Stimulated activated memory B cell treated with anti-CD40 and anti-IgM and Interleukin-4, amounts not matched to agents 10 μg/mL and 1 μg/mL and 100 μg/mL, for 72 hours (primary cell): Measurements from ENCODE around the gene CLIC5.

Experiments
- ATAC-seq: fragments of 150-1000 bp; cut with Tn5 transposase; 2 replicates; pipeline ENCODE4 v1.10.0; 2021
- H3K27ac Mint-ChIP-seq: one replicate; pipeline ENCODE4 v1.8.0; 2022; ENCODE audit warnings: mild to moderate bottlenecking, mixed read lengths
- H3K27me3 Mint-ChIP-seq: one replicate; pipeline ENCODE4 v1.8.0; 2022; ENCODE audit warnings: mixed read lengths
- H3K36me3 Mint-ChIP-seq: one replicate; pipeline ENCODE4 v1.8.0; 2022; ENCODE audit warnings: mixed read lengths
- H3K4me1 Mint-ChIP-seq: one replicate; pipeline ENCODE4 v1.8.0; 2022; ENCODE audit warnings: mixed read lengths
- H3K4me3 Mint-ChIP-seq: one replicate; pipeline ENCODE4 v1.8.0; 2022; ENCODE audit warnings: mild to moderate bottlenecking, moderate library complexity, mixed read lengths
- H3K9me3 Mint-ChIP-seq: one replicate; pipeline ENCODE4 v1.8.0; 2022; ENCODE audit warnings: mixed read lengths

Gene CLIC5

DNA sequence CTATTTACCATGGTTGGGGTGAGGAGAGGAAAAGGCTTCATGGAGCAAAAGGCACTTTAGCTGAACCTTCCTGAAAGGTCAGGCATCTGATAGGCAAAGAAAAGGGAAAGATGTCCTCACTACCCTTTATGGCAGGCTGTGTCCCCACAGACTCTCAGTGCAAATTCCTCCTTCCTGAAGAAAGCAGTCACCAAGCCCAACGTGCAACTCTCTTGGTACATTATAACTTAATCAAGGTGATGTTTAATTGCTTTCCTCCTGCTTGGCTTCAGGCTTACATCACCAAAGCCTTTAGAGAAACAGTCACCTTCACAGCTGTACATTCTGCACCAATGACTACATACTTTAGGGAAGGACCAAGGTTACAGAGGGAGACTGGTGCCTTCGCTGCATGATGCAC lies 2.1 kb upstream of the CLIC5 start:
- no peaks in the 10 kb centered on the region for H3K27me3 Mint-ChIP-seq
- no peak overlapping the region for H3K4me3 Mint-ChIP-seq
- H3K4me1 Mint-ChIP-seq: peaks cover 17% of the 10 kb centered on the region
- ATAC-seq: no peak
- H3K9me3 Mint-ChIP-seq: peaks cover 4% of the 10 kb centered on the region
- no peaks in the 10 kb centered on the region for H3K36me3 Mint-ChIP-seq
- H3K27ac Mint-ChIP-seq: no peak overlapping the region

DNA sequence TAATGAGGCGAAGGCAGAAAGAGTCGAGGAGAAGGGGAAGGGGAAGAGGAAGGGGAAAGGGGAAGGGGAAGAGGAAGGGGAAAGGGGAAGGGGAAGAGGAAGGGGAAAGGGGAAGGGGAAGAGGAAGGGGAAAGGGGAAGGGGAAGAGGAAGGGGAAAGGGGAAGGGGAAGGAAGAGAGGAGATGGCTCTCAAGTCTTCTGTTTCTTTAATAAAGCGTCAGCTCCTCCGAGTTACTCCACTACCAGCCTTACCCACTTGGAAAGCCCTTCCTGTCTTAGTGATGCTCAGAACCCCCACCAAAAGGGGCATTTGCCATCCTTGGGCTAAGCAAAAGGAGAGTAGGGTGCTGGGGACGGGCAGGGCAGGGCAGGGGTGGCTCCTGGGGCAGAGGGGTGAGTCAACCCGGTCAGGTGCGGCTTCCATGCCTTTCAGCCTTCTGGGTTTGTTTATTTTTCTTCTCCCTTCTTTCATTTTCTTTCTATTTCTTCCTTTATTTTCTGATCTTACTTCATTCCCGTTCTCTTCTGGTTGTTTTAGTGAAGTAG lies 476 bp upstream of the CLIC5 start:
- H3K4me3 Mint-ChIP-seq: peak overlapping the region; percentile 44
- H3K27me3 Mint-ChIP-seq: no peaks in the 10 kb centered on the region
- H3K9me3 Mint-ChIP-seq: peaks cover 4% of the 10 kb centered on the region
- H3K36me3 Mint-ChIP-seq: no peaks in the 10 kb centered on the region
- no peak for ATAC-seq
- peaks cover 31% of the 10 kb centered on the region for H3K4me1 Mint-ChIP-seq
- H3K27ac Mint-ChIP-seq: peak overlapping the region; percentile 80

- Mint-ChIP-seq H3K4me3 (peak overlapping the region; percentile 94), H3K27ac (peak overlapping the region; percentile 80), H3K4me1 (peaks cover 42% of the 10 kb centered on the region), H3K27me3 (no peaks in the 10 kb centered on the region), H3K9me3 (peaks cover 4% of the 10 kb centered on the region), H3K36me3 (no peaks in the 10 kb centered on the region)
- ATAC-seq: no peak
Measured at GRCh38 chr6:46014511-46015118, 1.0 kb downstream of the CLIC5 start.

DNA sequence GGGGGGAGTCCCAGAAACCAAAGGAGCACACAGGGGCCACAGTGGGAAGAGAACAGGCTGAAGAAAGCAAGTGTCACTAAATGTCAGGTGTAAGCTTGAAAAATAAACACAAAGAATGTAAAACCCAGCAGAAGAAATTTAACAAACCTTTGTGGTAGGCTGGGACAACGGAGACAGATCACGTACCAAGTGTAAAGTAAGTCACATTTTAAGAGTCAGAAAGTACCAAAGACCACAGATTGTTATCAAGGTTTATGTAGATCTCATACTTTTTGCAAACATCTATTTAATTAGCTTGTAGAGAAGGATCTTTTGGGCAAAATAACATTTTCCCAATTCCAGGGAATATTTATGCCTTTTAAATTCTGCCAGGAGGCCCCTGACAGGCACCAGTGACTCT lies 1.6 kb downstream of the CLIC5 start:
- Mint-ChIP-seq H3K36me3 (no peaks in the 10 kb centered on the region), H3K27ac (peak overlapping the region; percentile 80), H3K9me3 (peaks cover 4% of the 10 kb centered on the region), H3K4me1 (peaks cover 42% of the 10 kb centered on the region), H3K4me3 (no peak overlapping the region), H3K27me3 (no peaks in the 10 kb centered on the region)
- no peak for ATAC-seq

DNA sequence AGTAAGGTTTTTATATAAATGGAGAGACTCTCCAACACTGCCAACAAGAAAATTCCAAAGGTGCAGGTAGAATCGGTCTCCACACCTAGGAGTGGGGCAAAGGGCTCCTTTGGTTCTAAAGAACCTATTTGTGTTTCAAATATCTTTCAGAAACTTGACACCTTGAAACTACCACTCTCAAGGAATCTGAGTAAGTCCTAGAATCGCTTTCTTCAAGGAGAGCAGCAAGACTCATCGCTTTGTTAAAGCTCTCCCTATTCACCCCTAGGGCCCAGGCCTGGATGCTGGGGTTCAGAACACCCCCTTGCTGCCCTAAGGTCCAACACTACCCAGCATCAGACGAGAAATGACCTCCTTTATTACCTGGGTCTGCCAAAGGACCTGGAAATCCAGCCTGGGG lies 2.0 kb downstream of the CLIC5 start:
- Mint-ChIP-seq H3K36me3 (no peaks in the 10 kb centered on the region), H3K27me3 (no peaks in the 10 kb centered on the region), H3K27ac (peak overlapping the region; percentile 80), H3K9me3 (peaks cover 4% of the 10 kb centered on the region), H3K4me1 (peaks cover 42% of the 10 kb centered on the region), H3K4me3 (no peak overlapping the region)
- no peak for ATAC-seq

DNA sequence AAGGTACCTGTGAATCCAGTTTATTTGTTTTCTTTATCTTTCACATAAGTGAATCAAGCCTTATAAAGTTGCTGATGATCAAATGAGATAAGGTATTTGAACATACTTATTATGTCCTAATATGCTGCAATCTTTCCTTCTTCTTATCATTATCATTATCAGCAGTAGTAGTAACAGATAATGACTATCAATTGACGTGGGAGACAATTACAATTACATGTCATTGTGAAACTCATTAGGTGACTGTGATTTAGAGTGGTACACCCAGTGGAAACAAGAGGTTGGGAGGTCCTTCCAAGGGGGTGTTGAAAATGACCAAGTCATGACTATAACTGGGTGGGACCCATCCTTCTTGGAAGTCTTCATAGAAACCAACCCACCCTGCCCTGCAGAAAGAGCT lies 2.8 kb downstream of the CLIC5 start:
- H3K4me1 Mint-ChIP-seq: peaks cover 42% of the 10 kb centered on the region
- no peaks in the 10 kb centered on the region for H3K27me3 Mint-ChIP-seq
- peak overlapping the region; percentile 80 for H3K27ac Mint-ChIP-seq
- H3K36me3 Mint-ChIP-seq: peaks cover 4% of the 10 kb centered on the region
- no peak overlapping the region for H3K4me3 Mint-ChIP-seq
- ATAC-seq: no peak
- peaks cover 4% of the 10 kb centered on the region for H3K9me3 Mint-ChIP-seq

- peak overlapping the region; percentile 65 for H3K4me3 Mint-ChIP-seq
- H3K4me1 Mint-ChIP-seq: peaks cover 42% of the 10 kb centered on the region
- H3K9me3 Mint-ChIP-seq: no peaks in the 10 kb centered on the region
- peak; percentile 89 for ATAC-seq
- H3K27me3 Mint-ChIP-seq: no peaks in the 10 kb centered on the region
- H3K27ac Mint-ChIP-seq: peak overlapping the region; percentile 84
- peaks cover 4% of the 10 kb centered on the region for H3K36me3 Mint-ChIP-seq
Measured at GRCh38 chr6:46011188-46012085, 4.2 kb downstream of the CLIC5 start.

GRCh38 chr6:46010771-46011170 lies 4.9 kb downstream of the CLIC5 start:
- H3K9me3 Mint-ChIP-seq: no peaks in the 10 kb centered on the region
- no peak for ATAC-seq
- H3K27me3 Mint-ChIP-seq: no peaks in the 10 kb centered on the region
- H3K4me1 Mint-ChIP-seq: peaks cover 41% of the 10 kb centered on the region
- peaks cover 4% of the 10 kb centered on the region for H3K36me3 Mint-ChIP-seq
- H3K27ac Mint-ChIP-seq: peak overlapping the region; percentile 84
- H3K4me3 Mint-ChIP-seq: peak overlapping the region; percentile 65

GRCh38 chr6:46010270-46010669 lies 5.4 kb downstream of the CLIC5 start:
- Mint-ChIP-seq H3K4me3 (no peak overlapping the region), H3K36me3 (peaks cover 4% of the 10 kb centered on the region), H3K9me3 (no peaks in the 10 kb centered on the region), H3K27me3 (no peaks in the 10 kb centered on the region), H3K4me1 (peaks cover 36% of the 10 kb centered on the region), H3K27ac (no peak overlapping the region)
- ATAC-seq: no peak

- Mint-ChIP-seq H3K4me3 (no peak overlapping the region), H3K27ac (no peak overlapping the region), H3K9me3 (no peaks in the 10 kb centered on the region), H3K36me3 (no peaks in the 10 kb centered on the region), H3K27me3 (no peaks in the 10 kb centered on the region), H3K4me1 (no peaks in the 10 kb centered on the region)
- ATAC-seq: no peak
Measured at GRCh38 chr6:46002264-46002663, 13.4 kb downstream of the CLIC5 start.

- Mint-ChIP-seq H3K4me1 (no peaks in the 10 kb centered on the region), H3K27ac (no peak overlapping the region), H3K36me3 (no peaks in the 10 kb centered on the region), H3K4me3 (no peak overlapping the region), H3K9me3 (no peaks in the 10 kb centered on the region), H3K27me3 (no peaks in the 10 kb centered on the region)
- ATAC-seq: no peak
Measured at GRCh38 chr6:46000905-46001304, 14.8 kb downstream of the CLIC5 start.

GRCh38 chr6:45998524-45998923 lies 17.1 kb downstream of the CLIC5 start:
- H3K36me3 Mint-ChIP-seq: no peaks in the 10 kb centered on the region
- no peak overlapping the region for H3K27ac Mint-ChIP-seq
- no peak overlapping the region for H3K4me3 Mint-ChIP-seq
- no peaks in the 10 kb centered on the region for H3K9me3 Mint-ChIP-seq
- no peak for ATAC-seq
- H3K4me1 Mint-ChIP-seq: no peaks in the 10 kb centered on the region
- no peaks in the 10 kb centered on the region for H3K27me3 Mint-ChIP-seq

DNA sequence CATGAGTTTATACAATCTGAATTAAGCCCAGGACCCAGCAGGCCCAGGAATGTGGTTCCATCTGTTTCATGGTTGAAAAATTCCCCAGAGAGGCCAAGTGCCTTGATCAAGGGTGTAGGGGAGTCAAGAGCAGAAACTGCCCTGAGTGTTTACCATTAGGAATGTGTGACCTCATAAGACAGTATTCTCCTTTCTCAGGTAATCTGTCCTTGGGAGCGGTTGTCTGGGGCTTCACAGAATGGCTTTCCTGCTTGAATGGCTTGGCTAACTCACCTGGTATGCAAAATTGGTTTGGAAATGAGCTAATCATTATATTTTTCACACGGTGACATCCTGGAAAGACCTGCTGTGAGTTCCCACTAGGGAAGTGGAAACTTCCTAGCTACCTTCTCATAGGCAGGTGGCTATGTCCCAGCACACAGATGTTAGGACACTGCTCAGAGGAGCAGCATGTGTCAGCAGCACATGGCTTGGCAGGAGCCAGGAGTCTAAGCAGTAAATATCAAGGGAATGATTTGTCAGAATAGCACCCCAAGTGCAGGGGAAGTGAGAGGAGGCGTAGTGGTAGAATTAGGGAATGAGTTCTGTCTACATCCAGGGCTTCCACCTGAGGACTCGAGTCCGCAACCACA lies 17.7 kb downstream of the CLIC5 start:
- H3K27ac Mint-ChIP-seq: no peak overlapping the region
- H3K4me1 Mint-ChIP-seq: no peaks in the 10 kb centered on the region
- H3K4me3 Mint-ChIP-seq: no peak overlapping the region
- no peaks in the 10 kb centered on the region for H3K36me3 Mint-ChIP-seq
- H3K9me3 Mint-ChIP-seq: no peaks in the 10 kb centered on the region
- H3K27me3 Mint-ChIP-seq: no peaks in the 10 kb centered on the region
- no peak for ATAC-seq

DNA sequence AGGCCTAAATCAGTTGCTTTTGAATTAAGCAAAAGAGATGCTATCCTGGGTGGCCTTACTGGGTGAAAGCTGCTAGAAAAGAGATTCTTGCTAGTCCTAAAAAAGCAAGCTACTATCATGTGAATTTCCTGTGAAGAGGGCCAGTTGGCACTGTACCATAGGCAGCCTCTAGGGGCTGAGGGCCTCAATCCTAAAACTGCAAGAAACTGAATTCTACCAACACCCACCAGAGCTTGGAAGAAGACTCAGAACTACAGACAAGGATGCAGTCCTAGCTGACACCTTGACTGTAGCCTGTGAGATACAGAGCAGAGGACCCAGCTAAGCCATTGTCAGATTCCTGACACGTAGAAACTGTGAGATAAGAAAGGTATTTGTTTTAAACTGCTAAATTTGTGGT lies 24.5 kb downstream of the CLIC5 start:
- peak; percentile 36 for ATAC-seq
- H3K4me1 Mint-ChIP-seq: no peaks in the 10 kb centered on the region
- H3K9me3 Mint-ChIP-seq: no peaks in the 10 kb centered on the region
- H3K4me3 Mint-ChIP-seq: no peak overlapping the region
- H3K27ac Mint-ChIP-seq: no peak overlapping the region
- no peaks in the 10 kb centered on the region for H3K27me3 Mint-ChIP-seq
- H3K36me3 Mint-ChIP-seq: peaks cover 6% of the 10 kb centered on the region

DNA sequence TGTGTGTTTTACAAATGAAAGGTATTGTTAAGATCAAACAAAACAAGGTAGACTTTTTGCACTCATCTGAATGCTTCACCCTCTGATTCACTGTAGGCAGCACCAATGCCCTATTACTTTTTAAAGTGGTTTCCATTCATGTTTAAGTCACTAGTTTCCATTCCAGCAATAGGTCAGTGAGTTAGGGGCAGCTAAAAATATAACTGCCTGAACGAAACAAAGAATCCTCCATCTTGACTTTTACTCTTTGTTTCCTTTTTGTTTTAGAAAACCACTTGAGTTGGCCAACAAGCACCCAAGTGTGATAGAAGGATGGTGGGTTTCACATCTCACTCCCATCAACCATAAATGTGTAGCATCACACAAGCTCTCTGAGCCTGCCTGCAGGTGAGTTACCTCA lies 25.5 kb downstream of the CLIC5 start:
- Mint-ChIP-seq H3K4me1 (no peaks in the 10 kb centered on the region), H3K4me3 (no peak overlapping the region), H3K9me3 (peaks cover 2% of the 10 kb centered on the region), H3K27ac (no peak overlapping the region), H3K27me3 (no peaks in the 10 kb centered on the region), H3K36me3 (peaks cover 6% of the 10 kb centered on the region)
- peak; percentile 48 for ATAC-seq
